ENCODE results near the gene RBBP8. TPM values are rescaled to one million over a fixed set of nuclear protein-coding genes. Genes with fewer than 3 reads are reported as not detected.

The RBBP8 gene
- total and polyA plus RNA-seq, 2 donors (not counting 3 experiments of a cell fraction or from before 2014, with no cell fraction given): 3.0 to 13.5 TPM

GRCh38 chr18:23059541-23060465 is 126.7 kb downstream of the RBBP8 start:
- H3K9ac ChIP-seq (replicated peaks; ENCODE audit: extremely low read depth, insufficient read depth, low read length): no peak overlapping the region
- ChIA-PET CTCF (no interaction called here), POLR2A (no interaction called here)
- no peaks in the 10 kb centered on the region for H4K20me1 ChIP-seq (replicated peaks; ENCODE audit: control insufficient read depth, extremely low read depth, insufficient read depth, low read length)
- no peak for TF ChIP-seq FOS (IDR thresholded peaks at IDR 0.05; ENCODE audit: borderline replicate concordance, insufficient read depth, low read length)
- no peak for TF ChIP-seq EZH2 (IDR thresholded peaks at IDR 0.05; ENCODE audit: borderline replicate concordance, low read depth, low read length, severe bottlenecking)
- TF ChIP-seq CTCF (IDR thresholded peaks at IDR 0.05; ENCODE audit: extremely low read depth in 1 of 2, insufficient read depth in 1 of 2, low read depth in 1 of 2, low read length in 2 of 2): no peak
- no peak for TF ChIP-seq JUN (IDR thresholded peaks at IDR 0.05; ENCODE audit: borderline replicate concordance, insufficient read depth, insufficient read length, low read depth)
- TF ChIP-seq GATA2 (IDR thresholded peaks at IDR 0.05; ENCODE audit: insufficient read depth, insufficient read length, low read depth, low read length): no peak
- TF ChIP-seq POLR2AphosphoS5 (IDR thresholded peaks at IDR 0.05; ENCODE audit: insufficient read depth, low read depth, low read length): no peak
- TF ChIP-seq MAX (IDR thresholded peaks at IDR 0.05; ENCODE audit: insufficient read depth, insufficient read length): no peak
- TF ChIP-seq MYC (IDR thresholded peaks at IDR 0.05; ENCODE audit: low read depth, low read length): no peak
- TF ChIP-seq POLR2A (IDR thresholded peaks at IDR 0.05; ENCODE audit: low read depth, low read length): no peak
- no peak overlapping the region for H3K4me2 ChIP-seq (ENCODE audit: insufficient read depth, low read length)
- H3K9me1 ChIP-seq (replicated peaks; ENCODE audit: control insufficient read depth, extremely low read depth, insufficient read depth, low read length): no peaks in the 10 kb centered on the region
- no peaks in the 10 kb centered on the region for H3K4me1 ChIP-seq (ENCODE audit: control insufficient read depth, extremely low read depth, insufficient read depth, low read length)
- H3K4me3 ChIP-seq (replicated peaks in 1 of 3; ENCODE audit: insufficient read depth in 1 of 3, low read depth in 1 of 3, low read length in 3 of 3): no peak overlapping the region
- no peaks in the 10 kb centered on the region for H3K36me3 ChIP-seq (ENCODE audit: control insufficient read depth in 2 of 2, extremely low read depth in 1 of 2, insufficient read depth in 2 of 2, low read length in 2 of 2)
- no peaks in the 10 kb centered on the region for H3K79me2 ChIP-seq (ENCODE audit: control insufficient read depth, insufficient read depth, low read length)
- no peak overlapping the region for H2AFZ ChIP-seq (ENCODE audit: low read depth, low read length)
- no TSS peak for BruUV-seq (replicated peaks)
- DNase-seq (ENCODE audit: low read depth, low spot score) (no peak), FAIRE-seq (no peak)
- dilution Hi-C loops (cut with MboI; ENCODE audit: extremely low pct_ligation_motif_present, low sequenced_read_pairs) (no loop called here), intact Hi-C loops (cut with micrococcal nuclease) (no loop called here)
- H3K27ac ChIP-seq (ENCODE audit: insufficient read depth, low read depth, low read length): no peak overlapping the region
- H3K27me3 ChIP-seq (ENCODE audit: control insufficient read depth in 2 of 2, insufficient read depth in 2 of 2, low read length in 2 of 2): peaks cover 16 to 18% of the 10 kb centered on the region in 2 experiments
- no peaks in the 10 kb centered on the region for H3K9me3 ChIP-seq (replicated peaks; ENCODE audit: control insufficient read depth, insufficient read depth, low read length)
